HepG2 (cell line): ENCODE measurements around the gene KLHL18. TPM values are rescaled to one million over a fixed set of nuclear protein-coding genes. Genes with fewer than 3 reads are reported as not detected.
"Not testable (repeated sequence)": the region's sequence is repeated elsewhere in the genome, so short reads cannot be mapped to it uniquely, and the experiment has no call there.

Experiments
- ATAC-seq: fragments of 200-7000 bp; cut with Tn5 transposase; 3 replicates; pipeline ENCODE4 v1.9.1; 2020; ENCODE audit warnings: mild to moderate bottlenecking, moderate library complexity
- BruUV-seq: library from RNA; stranded (reverse); fragments of 400-500 nt; replicated peaks from 2 replicates; lab custom pipeline; 2021; lab: Mats Ljungman, UMichigan
- CTCF ChIA-PET: fragments of 300-600 bp; formaldehyde crosslinking; extraction: SDS; loops from one replicate; lab custom pipeline; 2021; ENCODE audit warnings: low total read pairs, inconsistent platforms, low intra/inter-chr PET ratio; lab: Yijun Ruan, JAX
- POLR2A ChIA-PET: fragments of 350-600 bp; sonication (Branson Sonifier 250); formaldehyde crosslinking; loops from one replicate; lab custom pipeline; 2020; ENCODE audit warnings: antibody characterized with exemption, inconsistent platforms; lab: Yijun Ruan, JAX
- DNase-seq: peaks from one replicate; pipeline ENCODE4 v3.0.0-alpha.2; 2015; ENCODE audit warnings: low spot score
- FAIRE-seq: peaks from 3 replicates; lab custom pipeline; 2011; peaks lifted over from hg19 to GRCh38; lab: Jason Lieb, UNC
- H2AFZ ChIP-seq: one replicate; pipeline ENCODE4 v1.6.1; 2011; ENCODE audit warnings: low read length, inconsistent platforms
- H3K27ac ChIP-seq: fragments of 300-600 bp; 3 replicates; pipeline ENCODE4 v1.8.0; 2011; ENCODE audit warnings: mixed run types, mild to moderate bottlenecking, mixed read lengths, low read length, inconsistent platforms; ENCODE audit not compliant: insufficient read depth; ENCODE audit errors: extremely low read length
- H3K27me3 ChIP-seq, 2 experiments: fragments of 200-600 bp in 1 of 2; 2 replicates in 1 of 2; 3 replicates in 1 of 2; pipeline versions ENCODE4 v1.6.0 to v1.8.0; 2011; ENCODE audit warnings: low read length in 2 of 2, mild to moderate bottlenecking in 2 of 2, moderate library complexity in 2 of 2, inconsistent platforms in 1 of 2; ENCODE audit not compliant: insufficient read depth in 2 of 2, control insufficient read depth in 1 of 2
- H3K36me3 ChIP-seq, 2 experiments: fragments of 200-600 bp in 1 of 2; replicated peaks in 1 of 2; 2 replicates in 1 of 2; 3 replicates in 1 of 2; pipeline versions ENCODE4 v1.5.1 to v1.8.0; 2011; ENCODE audit warnings: low read length in 2 of 2, inconsistent platforms in 1 of 2; ENCODE audit not compliant: insufficient read depth in 2 of 2, control insufficient read depth in 1 of 2
- H3K4me1 ChIP-seq: 2 replicates; pipeline ENCODE4 v1.5.1; 2012; ENCODE audit warnings: low read length, inconsistent platforms; ENCODE audit not compliant: insufficient read depth
- H3K4me2 ChIP-seq: 2 replicates; pipeline ENCODE4 v1.6.0; 2011; ENCODE audit warnings: low read depth, low read length, inconsistent platforms
- H3K4me3 ChIP-seq, 3 experiments: fragments of 200-600 bp in 1 of 3; sonication (generic), shearing (Covaris generic) in 1 of 3; replicated peaks in 1 of 3; 2 replicates each; pipeline ENCODE4 v1.5.1; 2011 to 2016; ENCODE audit warnings: low read length in 3 of 3, inconsistent platforms in 2 of 3, low read depth in 2 of 3, mild to moderate bottlenecking in 2 of 3, control low read depth in 1 of 3, mixed read lengths in 1 of 3; ENCODE audit not compliant: insufficient read depth in 1 of 3
- H3K79me2 ChIP-seq: one replicate; pipeline ENCODE4 v1.6.1; 2011; ENCODE audit warnings: low read length, inconsistent platforms; ENCODE audit not compliant: insufficient read depth
- H3K9ac ChIP-seq: 2 replicates; pipeline ENCODE4 v1.6.0; 2011; ENCODE audit warnings: mild to moderate bottlenecking, low read depth, low read length, inconsistent platforms; ENCODE audit not compliant: insufficient read depth
- H3K9me3 ChIP-seq: 2 replicates; pipeline ENCODE4 v1.5.1; 2012; ENCODE audit warnings: mild to moderate bottlenecking, low read length
- H4K20me1 ChIP-seq: 2 replicates; pipeline ENCODE4 v1.6.0; 2011; ENCODE audit warnings: inconsistent platforms, mild to moderate bottlenecking, low read length, moderate library complexity; ENCODE audit not compliant: insufficient read depth
- ELF3 ChIP-seq: IDR thresholded peaks from 2 replicates; pipeline ENCODE4 v1.6.1; 2016; ENCODE audit warnings: missing genetic modification reagents, missing compliant biosample characterization
- GLI4 ChIP-seq: sonication (generic); formaldehyde crosslinking; IDR thresholded peaks from 2 replicates; pipeline ENCODE4 v1.5.1; 2020; ENCODE audit warnings: missing genetic modification reagents, mild to moderate bottlenecking, moderate library complexity, borderline replicate concordance
- NRL ChIP-seq: sonication (generic); formaldehyde crosslinking; IDR thresholded peaks from 2 replicates; pipeline ENCODE4 v1.5.0; 2020; ENCODE audit warnings: missing genetic modification reagents, mild to moderate bottlenecking, moderate library complexity, borderline replicate concordance
- ZNF280B ChIP-seq: sonication (generic); formaldehyde crosslinking; IDR thresholded peaks from 2 replicates; pipeline ENCODE4 v1.5.0; 2020; ENCODE audit warnings: missing genetic modification reagents, mild to moderate bottlenecking, borderline replicate concordance
- ZNF704 ChIP-seq: sonication (generic); formaldehyde crosslinking; IDR thresholded peaks from 2 replicates; pipeline ENCODE4 v1.8.1; 2023; ENCODE audit warnings: mild to moderate bottlenecking, inconsistent platforms, moderate library complexity, missing genetic modification reagents, borderline replicate concordance
- WGBS: methylation state at CpG from one replicate; pipeline ENCODE4 v1.1.6; 2017; ENCODE audit warnings: low lambda C conversion rate; 5-methylcytosine and 5-hydroxymethylcytosine counted together
- in situ Hi-C: cut with HindIII; loops from 2 replicates; pipeline ENCODE4 v1.10.0; 2017; ENCODE audit warnings: low pct_unique_long_range_greater_than_20kb; ENCODE audit not compliant: extremely low pct_ligation_motif_present
- intact Hi-C: fragments of 100-400 bp; cut with micrococcal nuclease; formaldehyde crosslinking; loops from one replicate; pipeline ENCODE4 v1.10.0; 2022; ENCODE audit not compliant: unreplicated experiment
- polyA plus RNA-seq, 8 experiments: library from polyadenylated mRNA; depleted of rRNA in 3 of 8; stranded (reverse) in 7 of 8; unstranded in 1 of 8; fragments of >200 nt; fragmentation: Illumina TruSeq in 4 of 8; extraction: Trizol in 4 of 8; gene quantifications; 2 replicates each; pipeline versions ENCODE4 v1.2.1 to v1.2.3, GENCODE V29; 2011 to 2016; ENCODE audit warnings: low read depth in 4 of 8, missing spikeins in 1 of 8, mixed read lengths in 1 of 8; ENCODE audit not compliant: insufficient read depth in 1 of 8
- total RNA-seq, 5 experiments: library from RNA; depleted of rRNA; stranded (reverse); fragments of >200 nt; fragmentation: Illumina TruSeq; extraction: Trizol; gene quantifications; 2 replicates each; pipeline ENCODE4 v1.2.3, GENCODE V29; 2016; ENCODE audit warnings: low read depth in 1 of 5

Gene KLHL18
- total and polyA plus RNA-seq, 2 of the 13 experiments (the other 11 are each of a cell fraction or from before 2014, with no cell fraction given), result 17.5 to 18.8 TPM

DNA sequence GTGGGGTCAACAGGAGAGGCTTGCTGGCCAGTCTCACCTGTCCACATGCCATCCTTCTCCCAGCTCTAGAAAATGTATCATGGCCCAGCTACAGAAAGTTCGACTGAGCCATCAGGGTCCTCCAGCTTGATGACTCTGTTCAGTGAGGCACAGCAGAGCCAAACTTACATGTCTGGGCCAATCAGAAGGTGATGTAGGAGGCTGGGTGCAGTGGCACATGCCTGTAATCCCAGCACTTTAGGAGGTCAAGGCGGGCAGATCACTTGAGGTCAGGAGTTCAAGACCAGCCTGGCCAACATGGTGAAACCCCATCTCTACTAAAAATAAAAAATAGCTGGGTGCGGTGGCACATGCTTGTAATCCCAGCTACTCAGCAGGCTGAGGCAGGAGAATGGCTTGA lies 31.7 kb upstream of the KLHL18 start:
- H3K9ac ChIP-seq, H4K20me1 ChIP-seq, FAIRE-seq, H3K4me2 ChIP-seq, H3K4me3 ChIP-seq, POLR2A ChIA-PET, H3K36me3 ChIP-seq, ATAC-seq, H3K27me3 ChIP-seq, intact Hi-C loops, H2AFZ ChIP-seq, DNase-seq, BruUV-seq, H3K9me3 ChIP-seq, H3K79me2 ChIP-seq, H3K27ac ChIP-seq: not testable (repeated sequence)
- CTCF ChIA-PET, result interaction anchor here (1.1 to 2.7 kb wide), 3 partner anchors 32 to 120 kb away, joined by 3 to 14 read pairs (median 3); partner anchors contain the start of genes KIF9 and KLHL18
- TF ChIP-seq NRL, result 0 out of 2 replicates have a peak, but pooled peaks have one; percentile 33
- 0 out of 2 replicates have a peak, but pooled peaks have one; percentile 38 for TF ChIP-seq ZNF704
- TF ChIP-seq ZNF280B, result 0 out of 2 replicates have a peak, but pooled peaks have one; percentile 20
- in situ Hi-C loops, result loop anchor here (5.0 kb wide), 1 partner anchor 71 kb away; no protein-coding TSS in a partner anchor
- H3K4me1 ChIP-seq, result peaks cover 22% of the 10 kb centered on the region
- 92% methylated on average over 2 of the region's 3 CpGs for WGBS

GRCh38 chr3:47251689-47252088 lies 31.1 kb upstream of the KLHL18 start:
- Histone ChIP-seq H3K4me3 (no peak overlapping the region), H3K9me3 (no peaks in the 10 kb centered on the region), H3K9ac (no peak overlapping the region), H3K36me3 (no peaks in the 10 kb centered on the region), H4K20me1 (no peaks in the 10 kb centered on the region), H3K4me1 (peaks cover 22% of the 10 kb centered on the region), H3K4me2 (peak overlapping the region; percentile 39), H3K79me2 (no peaks in the 10 kb centered on the region)
- ATAC-seq (peak; percentile 30; the same call in 2 of the 3 replicates), DNase-seq (no peak), FAIRE-seq (no peak)
- in situ Hi-C loops, result loop anchor here (5.0 kb wide), 1 partner anchor 71 kb away; no protein-coding TSS in a partner anchor
- BruUV-seq, result no TSS peak
- ChIA-PET POLR2A (no interaction called here), CTCF (interaction anchor here (1.3 to 2.7 kb wide), 2 partner anchors 72 to 119 kb away, joined by 3 to 14 read pairs; no protein-coding TSS in a partner anchor)
- intact Hi-C loops, result no loop called here
- WGBS, result 26% methylated on average over 5 of the region's 5 CpGs
- TF ChIP-seq GLI4 (CRISPR knock-in tag) (no peak), ELF3 (CRISPR knock-in tag) (peak; percentile 55; the same call in 1 of the 2 replicates)
- TF ChIP-seq, all 625 proteins: peak for 1
- Histone ChIP-seq H2AFZ (no peak overlapping the region), H3K27ac (no peak overlapping the region), H3K27me3 (no peaks in the 10 kb centered on the region; a peak in 2 of 5 replicates)

DNA sequence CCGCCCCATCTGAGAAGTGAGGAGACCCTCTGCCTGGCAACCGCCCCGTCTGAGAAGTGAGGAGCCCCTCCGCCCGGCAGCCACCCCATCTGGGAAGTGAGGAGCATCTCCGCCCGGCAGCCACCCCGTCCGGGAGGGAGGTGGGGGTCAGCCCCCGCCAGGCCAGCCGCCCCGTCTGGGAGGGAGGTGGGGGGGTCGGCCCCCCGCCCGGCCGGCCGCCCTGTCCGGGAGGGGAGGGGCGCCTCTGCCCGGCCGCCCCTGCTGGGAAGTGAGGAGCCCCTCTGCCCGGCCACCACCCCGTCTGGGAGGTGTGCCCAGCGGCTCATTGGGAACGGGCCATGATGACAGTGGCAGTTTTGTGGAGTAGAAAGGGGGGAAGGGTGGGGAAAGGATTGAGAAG lies 26.4 kb upstream of the KLHL18 start:
- H3K9ac ChIP-seq, H2AFZ ChIP-seq, H3K79me2 ChIP-seq, BruUV-seq, H3K4me2 ChIP-seq, ATAC-seq, H3K27ac ChIP-seq, H3K9me3 ChIP-seq, POLR2A ChIA-PET, CTCF ChIA-PET, intact Hi-C loops, H3K4me3 ChIP-seq, H3K27me3 ChIP-seq, H4K20me1 ChIP-seq, in situ Hi-C loops, FAIRE-seq, DNase-seq, H3K36me3 ChIP-seq: not testable (repeated sequence)
- 74% methylated on average over 7 of the region's 25 CpGs for WGBS
- H3K4me1 ChIP-seq, result peaks cover 20% of the 10 kb centered on the region
